SK-N-SH (cell line): ENCODE data around the gene COL24A1. TPM values are rescaled to one million over a fixed set of nuclear protein-coding genes. Genes with fewer than 3 reads are reported as not detected.
"Not testable (repeated sequence)": the region's sequence is repeated elsewhere in the genome, so short reads cannot be mapped to it uniquely, and the experiment has no call there.

Experiments
- CTCF ChIA-PET: fragments of 300-600, 350-600 bp; formaldehyde crosslinking; extraction: SDS; loops from one replicate; lab custom pipeline; 2021; lab: Yijun Ruan, JAX
- POLR2A ChIA-PET: fragments of 350-600 bp; sonication (Branson Sonifier 250); formaldehyde crosslinking; extraction: SDS; loops from one replicate; lab custom pipeline; 2020; ENCODE audit warnings: antibody characterized with exemption, inconsistent platforms; lab: Yijun Ruan, JAX
- DNase-seq: peaks from one replicate; pipeline ENCODE4 v3.0.0; 2012
- H2AFZ ChIP-seq: fragments of 200-600 bp; sonication (generic); 2 replicates; pipeline ENCODE4 v1.8.1; 2016; ENCODE audit warnings: antibody characterized with exemption, mild to moderate bottlenecking, low read depth
- H3F3A ChIP-seq: fragments of 200-600 bp; sonication (generic); replicated peaks from 2 replicates; pipeline ENCODE3; 2016; ENCODE audit warnings: antibody characterized with exemption, mild to moderate bottlenecking; ENCODE audit not compliant: insufficient read depth
- H3K27ac ChIP-seq, 2 experiments: fragments of 200-500 bp in 1 of 2; fragments of 200-600 bp in 1 of 2; sonication (Bioruptor generic) in 1 of 2; sonication (generic), shearing (Covaris generic) in 1 of 2; 2 replicates each; pipeline versions ENCODE4 v1.5.1 to v1.6.1; 2014 to 2016; ENCODE audit warnings: low read depth in 2 of 2, inconsistent platforms in 1 of 2, low read length in 1 of 2, mild to moderate bottlenecking in 1 of 2, mixed read lengths in 1 of 2
- H3K27me3 ChIP-seq: fragments of 200-600 bp; sonication (generic), shearing (Covaris generic); 2 replicates; pipeline ENCODE4 v1.6.1; 2016; ENCODE audit warnings: mixed run types; ENCODE audit not compliant: insufficient read depth
- H3K36me3 ChIP-seq, 2 experiments: fragments of 200-500 bp in 1 of 2; fragments of 200-600 bp in 1 of 2; sonication (Bioruptor generic) in 1 of 2; sonication (generic) in 1 of 2; replicated peaks in 1 of 2; 2 replicates each; pipeline versions ENCODE3 to v1.5.1; 2014 to 2016; ENCODE audit warnings: low read length in 1 of 2, mild to moderate bottlenecking in 1 of 2; ENCODE audit not compliant: insufficient read depth in 2 of 2, control insufficient read depth in 1 of 2
- H3K4me1 ChIP-seq, 2 experiments: fragments of 200-500 bp in 1 of 2; fragments of 200-600 bp in 1 of 2; sonication (Bioruptor generic) in 1 of 2; sonication (generic), shearing (Covaris generic) in 1 of 2; 2 replicates each; pipeline versions ENCODE4 v1.5.1 to v1.6.1; 2014 to 2016; ENCODE audit warnings: low read depth in 1 of 2, low read length in 1 of 2, mixed run types in 1 of 2; ENCODE audit not compliant: insufficient read depth in 2 of 2, control insufficient read depth in 1 of 2
- H3K4me2 ChIP-seq: fragments of 200-600 bp; sonication (generic), shearing (Covaris generic); 2 replicates; pipeline ENCODE4 v1.6.1; 2017; ENCODE audit warnings: mixed run types
- H3K4me3 ChIP-seq, 2 experiments: fragments of 200-500 bp in 1 of 2; fragments of 200-600 bp in 1 of 2; sonication (Bioruptor generic) in 1 of 2; sonication (generic), shearing (Covaris generic) in 1 of 2; 2 replicates each; pipeline versions ENCODE4 v1.5.1 to v1.8.1; 2014 to 2016; ENCODE audit warnings: low read depth in 2 of 2, inconsistent platforms in 1 of 2, low read length in 1 of 2, mild to moderate bottlenecking in 1 of 2, mixed read lengths in 1 of 2, moderate library complexity in 1 of 2
- H3K79me2 ChIP-seq: fragments of 200-600 bp; sonication (generic); 2 replicates; pipeline ENCODE4 v1.8.1; 2017; ENCODE audit warnings: mild to moderate bottlenecking; ENCODE audit not compliant: insufficient read depth
- H3K9ac ChIP-seq: fragments of 200-600 bp; sonication (generic); 2 replicates; pipeline ENCODE4 v1.6.1; 2017; ENCODE audit warnings: mixed run types
- H3K9me2 ChIP-seq: fragments of 200-600 bp; sonication (generic); 2 replicates; pipeline ENCODE4 v1.6.1; 2017; ENCODE audit warnings: mixed run types
- H3K9me3 ChIP-seq: fragments of 200-600 bp; sonication (generic); 2 replicates; pipeline ENCODE4 v1.6.1; 2017; ENCODE audit warnings: mixed run types, mild to moderate bottlenecking, moderate library complexity
- H4K20me1 ChIP-seq: fragments of 200-600 bp; sonication (generic); 2 replicates; pipeline ENCODE4 v1.6.1; 2017; ENCODE audit warnings: mild to moderate bottlenecking, mixed run types; ENCODE audit not compliant: insufficient read depth
- CHD2 ChIP-seq: fragments of 150-350 bp; IDR thresholded peaks from 2 replicates; pipeline ENCODE4 v1.6.1; 2018; ENCODE audit warnings: low read length; ENCODE audit not compliant: partially characterized antibody
- GABPA ChIP-seq: IDR thresholded peaks from 2 replicates; pipeline ENCODE4 v1.4.0; 2012; ENCODE audit warnings: low read depth, mild to moderate bottlenecking
- GATA2 ChIP-seq: sonication (generic); formaldehyde crosslinking; IDR thresholded peaks from 2 replicates; pipeline ENCODE4 v1.5.0; 2020; ENCODE audit warnings: mild to moderate bottlenecking, missing genetic modification reagents
- MEF2A ChIP-seq: IDR thresholded peaks from 2 replicates; pipeline ENCODE4 v1.4.0; 2012; ENCODE audit warnings: low read depth, borderline replicate concordance
- NFIC ChIP-seq: IDR thresholded peaks from 2 replicates; pipeline ENCODE4 v1.4.0; 2012; ENCODE audit warnings: borderline replicate concordance
- POLR2AphosphoS5 ChIP-seq: IDR thresholded peaks from 2 replicates; pipeline ENCODE4 v1.6.1; 2012; ENCODE audit warnings: low read depth, low read length
- RCOR1 ChIP-seq: fragments of 150-350 bp; IDR thresholded peaks from 2 replicates; pipeline ENCODE4 v1.6.1; 2017; ENCODE audit warnings: antibody characterized with exemption, low read length
- SIN3A ChIP-seq: IDR thresholded peaks from 2 replicates; pipeline ENCODE4 v1.6.1; 2012; ENCODE audit warnings: low read depth, mild to moderate bottlenecking, low read length, moderate library complexity, borderline replicate concordance
- SMC3 ChIP-seq: IDR thresholded peaks from 2 replicates; pipeline ENCODE4 v1.6.1; 2012; ENCODE audit warnings: low read depth, low read length, improper control_type of control experiment
- TAF1 ChIP-seq: IDR thresholded peaks from 2 replicates; pipeline ENCODE4 v1.6.1; 2012; ENCODE audit warnings: low read depth, mild to moderate bottlenecking, low read length, moderate library complexity, borderline replicate concordance
- TCF12 ChIP-seq: IDR thresholded peaks from 2 replicates; pipeline ENCODE4 v1.4.0; 2012
- TEAD4 ChIP-seq: IDR thresholded peaks from 2 replicates; pipeline ENCODE4 v1.4.0; 2012; ENCODE audit warnings: mild to moderate bottlenecking, borderline replicate concordance; ENCODE audit not compliant: insufficient read depth
- YY1 ChIP-seq: IDR thresholded peaks from 2 replicates; pipeline ENCODE4 v1.4.0; 2012; ENCODE audit warnings: low read depth, mild to moderate bottlenecking
- WGBS: methylation state at CpG from one replicate; pipeline ENCODE4 v1.1.6; 2017; ENCODE audit warnings: low lambda C conversion rate; 5-methylcytosine and 5-hydroxymethylcytosine counted together
- polyA plus RNA-seq, 3 experiments: library from polyadenylated mRNA; depleted of rRNA; stranded (reverse); fragments of >200 nt; gene quantifications; 2 replicates each; pipeline ENCODE4 v1.2.3, GENCODE V29; 2012
- TF ChIP-seq, protein P1 (sequence below): IDR thresholded peaks from 2 replicates; pipeline ENCODE4 v1.6.1; 2012; ENCODE audit warnings: mild to moderate bottlenecking, low read depth, low read length, moderate library complexity
- TF ChIP-seq, protein P2 (sequence below): IDR thresholded peaks from 2 replicates; pipeline ENCODE4; 2012
- TF ChIP-seq, protein P3 (sequence below): fragments of 150-350 bp; IDR thresholded peaks from 2 replicates; pipeline ENCODE4 v1.6.1; 2017; ENCODE audit warnings: antibody characterized with exemption, low read length, low read depth, borderline replicate concordance
- TF ChIP-seq, protein P4 (sequence below): IDR thresholded peaks from 2 replicates; pipeline ENCODE4 v1.4.0; 2012; ENCODE audit warnings: low read depth, borderline replicate concordance

The COL24A1 gene
- polyA plus RNA-seq, 1 of the 3 experiments (the other 2 are of a cell fraction), result not detected

DNA sequence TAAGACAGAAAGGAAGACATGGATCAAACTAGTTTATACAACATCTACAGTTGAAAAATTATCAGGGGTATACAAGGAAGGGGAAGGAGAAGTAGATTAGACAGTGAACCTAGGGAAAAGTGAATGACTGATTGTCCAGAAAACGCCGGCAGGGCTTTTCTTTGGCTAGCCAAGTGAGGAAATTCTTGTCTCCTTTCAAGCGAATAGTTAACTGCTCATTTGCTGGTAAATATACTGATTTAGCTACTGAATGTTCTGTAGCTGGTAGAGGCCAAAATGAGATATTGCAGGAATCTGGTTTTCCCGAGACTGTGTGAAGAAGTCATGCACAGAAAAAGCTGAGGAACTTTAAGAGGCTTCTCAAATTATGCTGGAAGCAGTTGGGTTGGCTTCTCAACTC lies 319.8 kb downstream of the COL24A1 start:
- Histone ChIP-seq H3K9me2 (no peaks in the 10 kb centered on the region), H4K20me1 (no peaks in the 10 kb centered on the region), H3K79me2 (no peaks in the 10 kb centered on the region), H3K4me1 (no peaks in the 10 kb centered on the region), H3K9ac (no peak overlapping the region), H3K27me3 (no peaks in the 10 kb centered on the region), H3F3A (no peaks in the 10 kb centered on the region), H3K4me3 (no peak overlapping the region), H3K36me3 (no peaks in the 10 kb centered on the region), H3K4me2 (no peak overlapping the region), H3K27ac (no peak overlapping the region), H2AFZ (no peak overlapping the region), H3K9me3 (no peaks in the 10 kb centered on the region)
- no peak for TF ChIP-seq SMC3
- TF ChIP-seq YY1, result no peak
- no peak for TF ChIP-seq GABPA
- TF ChIP-seq POLR2AphosphoS5, result no peak
- WGBS, result 9% methylated on average over 4 of the region's 4 CpGs
- ChIA-PET POLR2A (no interaction called here), CTCF (no interaction called here)
- DNase-seq, result no peak

DNA sequence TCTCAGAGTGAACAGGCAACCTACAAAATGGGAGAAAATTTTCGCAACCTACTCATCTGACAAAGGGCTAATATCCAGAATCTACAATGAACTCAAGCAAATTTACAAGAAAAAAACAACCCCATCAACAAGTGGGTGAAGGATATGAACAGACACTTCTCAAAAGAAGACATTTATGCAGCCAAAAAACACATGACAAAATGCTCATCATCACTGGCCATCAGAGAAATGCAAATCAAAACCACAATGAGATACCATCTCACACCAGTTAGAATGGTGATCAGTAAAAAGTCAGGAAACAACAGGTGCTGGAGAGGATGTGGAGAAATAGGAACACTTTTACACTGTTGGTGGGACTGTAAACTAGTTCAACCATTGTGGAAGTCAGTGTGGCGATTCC lies 323.4 kb downstream of the COL24A1 start:
- H3K27ac ChIP-seq, H3K79me2 ChIP-seq, H4K20me1 ChIP-seq, H3K27me3 ChIP-seq, POLR2A ChIA-PET, H3K36me3 ChIP-seq, H3K4me3 ChIP-seq, H3K9me2 ChIP-seq, H3K4me2 ChIP-seq, H2AFZ ChIP-seq, H3K4me1 ChIP-seq, H3F3A ChIP-seq, H3K9me3 ChIP-seq, H3K9ac ChIP-seq, CTCF ChIA-PET, DNase-seq: not testable (repeated sequence)
- WGBS, result 8% methylated on average over 1 of the region's 2 CpGs

DNA sequence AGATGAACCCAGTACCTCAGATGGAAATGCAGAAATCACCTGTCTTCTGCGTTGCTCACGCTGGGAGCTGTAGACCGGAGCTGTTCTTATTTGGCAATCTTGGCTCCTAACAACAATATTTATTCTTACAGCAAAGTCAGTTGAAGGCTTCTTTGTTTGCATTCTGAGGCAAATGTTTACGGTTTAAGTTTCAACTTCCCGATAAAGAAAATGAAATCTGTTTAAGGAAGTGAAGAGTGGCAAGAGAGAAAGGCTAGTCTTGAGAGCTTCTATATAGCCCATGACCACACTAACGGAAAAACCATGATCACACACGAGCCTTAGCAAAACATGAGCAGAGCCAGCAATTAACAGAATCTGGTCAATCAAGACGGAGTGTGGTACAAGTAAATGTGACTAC lies 325.7 kb downstream of the COL24A1 start:
- no peaks in the 10 kb centered on the region for H3K36me3 ChIP-seq
- no peak for DNase-seq
- no peak overlapping the region for H3K27ac ChIP-seq
- no peaks in the 10 kb centered on the region for H3K9me3 ChIP-seq
- ChIA-PET POLR2A (no interaction called here), CTCF (interaction anchor here (0.7 kb wide), 1 partner anchor 522 kb away, joined by 3 read pairs; no protein-coding TSS in a partner anchor)
- H3K9me2 ChIP-seq, result no peaks in the 10 kb centered on the region
- no peak overlapping the region for H3K4me3 ChIP-seq
- H3K27me3 ChIP-seq, result no peaks in the 10 kb centered on the region
- 30% methylated on average over 8 of the region's 8 CpGs for WGBS
- no peaks in the 10 kb centered on the region for H3K4me1 ChIP-seq
- H2AFZ ChIP-seq, result no peak overlapping the region
- no peaks in the 10 kb centered on the region for H3K79me2 ChIP-seq
- H3K4me2 ChIP-seq, result no peak overlapping the region
- H4K20me1 ChIP-seq, result no peaks in the 10 kb centered on the region
- no peaks in the 10 kb centered on the region for H3F3A ChIP-seq
- no peak overlapping the region for H3K9ac ChIP-seq
- TF ChIP-seq TAF1 (no peak), SIN3A (no peak), NFIC (no peak), YY1 (no peak), TEAD4 (no peak), RCOR1 (no peak), GABPA (no peak), GATA2 (CRISPR knock-in tag) (no peak), MEF2A (no peak), TCF12 (no peak), CHD2 (no peak)
- TF ChIP-seq, protein P1, sequence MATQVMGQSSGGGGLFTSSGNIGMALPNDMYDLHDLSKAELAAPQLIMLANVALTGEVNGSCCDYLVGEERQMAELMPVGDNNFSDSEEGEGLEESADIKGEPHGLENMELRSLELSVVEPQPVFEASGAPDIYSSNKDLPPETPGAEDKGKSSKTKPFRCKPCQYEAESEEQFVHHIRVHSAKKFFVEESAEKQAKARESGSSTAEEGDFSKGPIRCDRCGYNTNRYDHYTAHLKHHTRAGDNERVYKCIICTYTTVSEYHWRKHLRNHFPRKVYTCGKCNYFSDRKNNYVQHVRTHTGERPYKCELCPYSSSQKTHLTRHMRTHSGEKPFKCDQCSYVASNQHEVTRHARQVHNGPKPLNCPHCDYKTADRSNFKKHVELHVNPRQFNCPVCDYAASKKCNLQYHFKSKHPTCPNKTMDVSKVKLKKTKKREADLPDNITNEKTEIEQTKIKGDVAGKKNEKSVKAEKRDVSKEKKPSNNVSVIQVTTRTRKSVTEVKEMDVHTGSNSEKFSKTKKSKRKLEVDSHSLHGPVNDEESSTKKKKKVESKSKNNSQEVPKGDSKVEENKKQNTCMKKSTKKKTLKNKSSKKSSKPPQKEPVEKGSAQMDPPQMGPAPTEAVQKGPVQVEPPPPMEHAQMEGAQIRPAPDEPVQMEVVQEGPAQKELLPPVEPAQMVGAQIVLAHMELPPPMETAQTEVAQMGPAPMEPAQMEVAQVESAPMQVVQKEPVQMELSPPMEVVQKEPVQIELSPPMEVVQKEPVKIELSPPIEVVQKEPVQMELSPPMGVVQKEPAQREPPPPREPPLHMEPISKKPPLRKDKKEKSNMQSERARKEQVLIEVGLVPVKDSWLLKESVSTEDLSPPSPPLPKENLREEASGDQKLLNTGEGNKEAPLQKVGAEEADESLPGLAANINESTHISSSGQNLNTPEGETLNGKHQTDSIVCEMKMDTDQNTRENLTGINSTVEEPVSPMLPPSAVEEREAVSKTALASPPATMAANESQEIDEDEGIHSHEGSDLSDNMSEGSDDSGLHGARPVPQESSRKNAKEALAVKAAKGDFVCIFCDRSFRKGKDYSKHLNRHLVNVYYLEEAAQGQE, result no peak
- TF ChIP-seq, protein P2, sequence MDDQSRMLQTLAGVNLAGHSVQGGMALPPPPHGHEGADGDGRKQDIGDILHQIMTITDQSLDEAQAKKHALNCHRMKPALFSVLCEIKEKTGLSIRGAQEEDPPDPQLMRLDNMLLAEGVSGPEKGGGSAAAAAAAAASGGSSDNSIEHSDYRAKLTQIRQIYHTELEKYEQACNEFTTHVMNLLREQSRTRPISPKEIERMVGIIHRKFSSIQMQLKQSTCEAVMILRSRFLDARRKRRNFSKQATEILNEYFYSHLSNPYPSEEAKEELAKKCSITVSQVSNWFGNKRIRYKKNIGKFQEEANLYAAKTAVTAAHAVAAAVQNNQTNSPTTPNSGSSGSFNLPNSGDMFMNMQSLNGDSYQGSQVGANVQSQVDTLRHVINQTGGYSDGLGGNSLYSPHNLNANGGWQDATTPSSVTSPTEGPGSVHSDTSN, result no peak
- TF ChIP-seq, protein P3, sequence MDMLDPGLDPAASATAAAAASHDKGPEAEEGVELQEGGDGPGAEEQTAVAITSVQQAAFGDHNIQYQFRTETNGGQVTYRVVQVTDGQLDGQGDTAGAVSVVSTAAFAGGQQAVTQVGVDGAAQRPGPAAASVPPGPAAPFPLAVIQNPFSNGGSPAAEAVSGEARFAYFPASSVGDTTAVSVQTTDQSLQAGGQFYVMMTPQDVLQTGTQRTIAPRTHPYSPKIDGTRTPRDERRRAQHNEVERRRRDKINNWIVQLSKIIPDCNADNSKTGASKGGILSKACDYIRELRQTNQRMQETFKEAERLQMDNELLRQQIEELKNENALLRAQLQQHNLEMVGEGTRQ, result no peak
- TF ChIP-seq, protein P4, sequence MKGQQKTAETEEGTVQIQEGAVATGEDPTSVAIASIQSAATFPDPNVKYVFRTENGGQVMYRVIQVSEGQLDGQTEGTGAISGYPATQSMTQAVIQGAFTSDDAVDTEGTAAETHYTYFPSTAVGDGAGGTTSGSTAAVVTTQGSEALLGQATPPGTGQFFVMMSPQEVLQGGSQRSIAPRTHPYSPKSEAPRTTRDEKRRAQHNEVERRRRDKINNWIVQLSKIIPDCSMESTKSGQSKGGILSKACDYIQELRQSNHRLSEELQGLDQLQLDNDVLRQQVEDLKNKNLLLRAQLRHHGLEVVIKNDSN, result no peak
